ENCODE data around the gene PPTC7.
"Not testable (repeated sequence)": the region's sequence is repeated elsewhere in the genome, so short reads cannot be mapped to it uniquely, and the experiment has no call there.

The PPTC7 gene

DNA sequence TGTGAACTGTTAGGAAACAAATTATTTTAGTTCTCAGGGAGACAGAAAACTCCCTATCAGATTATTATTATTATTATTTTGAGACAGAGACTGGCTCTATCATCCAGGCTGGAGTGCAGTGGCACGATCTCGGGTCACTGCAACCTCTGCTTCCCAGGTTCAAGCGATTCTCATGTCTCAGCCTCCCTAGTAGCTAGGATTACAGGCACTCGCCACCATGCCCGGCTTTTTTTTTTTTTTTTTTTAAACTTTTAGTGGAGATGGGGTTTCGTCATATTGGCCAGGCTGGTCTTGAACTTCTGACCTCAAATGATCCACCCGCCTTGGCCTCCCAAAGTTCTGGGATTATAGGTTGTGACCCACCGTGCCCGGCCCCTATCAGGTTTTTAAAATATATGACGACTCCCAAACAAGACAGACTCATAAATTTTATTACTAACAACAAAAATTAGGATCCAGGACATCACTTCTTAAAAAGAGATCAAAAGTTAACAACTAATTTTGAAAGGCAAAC, 8.3 kb downstream of the PPTC7 start:
- 94 to 96% methylated on average over 10 of the region's 10 CpGs for WGBS, 2 experiments
- not testable (repeated sequence) for H3K4me3 ChIP-seq (ENCODE audit: insufficient read depth, low read depth, low read length); H3K4me1 ChIP-seq (ENCODE audit: control insufficient read depth, insufficient read depth, low read length); H3K27ac ChIP-seq (ENCODE audit: insufficient read depth, low read depth, low read length, poor library complexity, severe bottlenecking); H3K27me3 ChIP-seq (ENCODE audit: control insufficient read depth, insufficient read depth, low read length, poor library complexity, severe bottlenecking); H3K9me3 ChIP-seq (ENCODE audit: control insufficient read depth, low read length); H3K36me3 ChIP-seq (ENCODE audit: control insufficient read depth, insufficient read depth, low read length)

DNA sequence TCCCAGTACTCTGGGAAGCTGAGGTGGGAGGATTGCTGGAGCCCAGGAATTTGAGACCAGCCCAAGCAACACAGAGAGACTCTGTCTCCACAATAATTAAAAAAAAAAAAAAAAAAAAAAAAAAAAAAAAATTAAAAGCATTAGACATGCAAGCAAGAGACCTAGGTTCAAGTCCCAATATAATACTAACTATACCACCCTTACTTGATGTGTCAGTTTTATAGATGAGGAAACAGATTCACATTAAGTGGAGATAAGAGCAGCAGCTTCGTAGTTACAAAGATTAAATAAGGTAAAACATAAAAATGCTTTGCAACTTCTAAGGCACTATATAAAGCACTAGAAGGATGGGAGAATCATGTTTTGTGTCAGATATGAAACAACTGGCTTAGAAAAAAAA, 9.1 kb downstream of the PPTC7 start:
- H3K4me1 ChIP-seq (ENCODE audit: control insufficient read depth, insufficient read depth, low read length): no peaks in the 10 kb centered on the region
- H3K27ac ChIP-seq (ENCODE audit: insufficient read depth, low read depth, low read length, poor library complexity, severe bottlenecking): no peak overlapping the region
- H3K9me3 ChIP-seq (ENCODE audit: control insufficient read depth, low read length): peaks cover 5% of the 10 kb centered on the region
- no peaks in the 10 kb centered on the region for H3K36me3 ChIP-seq (ENCODE audit: control insufficient read depth, insufficient read depth, low read length)
- no peak overlapping the region for H3K4me3 ChIP-seq (ENCODE audit: insufficient read depth, low read depth, low read length)
- no peaks in the 10 kb centered on the region for H3K27me3 ChIP-seq (ENCODE audit: control insufficient read depth, insufficient read depth, low read length, poor library complexity, severe bottlenecking)
- no CpG with 5 or more reads among the region's 1 CpG for WGBS, 2 experiments

DNA sequence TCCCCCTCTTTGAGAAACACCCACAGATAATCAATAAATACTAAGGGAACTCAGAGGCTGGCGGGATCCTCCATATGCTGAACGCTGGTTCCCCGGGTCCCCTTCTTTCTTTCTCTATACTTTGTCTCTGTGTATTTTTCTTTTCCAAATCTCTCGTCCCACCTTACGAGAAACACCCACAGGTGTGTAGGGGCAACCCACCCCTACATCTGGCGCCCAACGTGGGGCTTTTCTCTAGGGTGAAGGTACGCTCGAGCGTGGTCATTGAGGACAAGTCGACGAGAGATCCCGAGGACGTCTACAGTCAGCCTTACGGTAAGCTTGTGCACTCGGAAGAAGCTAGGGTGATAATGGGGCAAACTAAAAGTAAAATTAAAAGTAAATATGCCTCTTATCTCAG, 12.3 kb downstream of the PPTC7 start:
- WGBS, 2 experiments: 97% methylated on average over 13 to 16 of the region's 16 CpGs

DNA sequence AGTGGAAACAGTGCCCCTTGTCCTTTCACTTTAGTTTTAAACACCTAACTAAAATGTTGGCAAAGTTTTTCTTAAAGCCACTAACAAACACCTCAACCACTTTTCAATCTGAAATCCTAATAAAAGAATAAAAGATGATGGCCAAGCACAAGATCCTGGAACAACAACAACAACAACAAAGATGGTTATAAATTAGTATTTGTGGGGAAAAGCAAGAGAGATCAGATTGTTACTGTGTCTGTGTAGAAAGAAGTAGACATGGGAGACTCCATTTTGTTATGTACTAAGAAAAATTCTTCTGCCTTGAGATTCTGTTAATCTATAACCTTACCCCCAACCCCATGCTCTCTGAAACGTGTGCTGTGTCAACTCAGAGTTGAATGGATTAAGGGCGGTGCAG, 13.3 kb downstream of the PPTC7 start:
- not testable (repeated sequence) for H3K9me3 ChIP-seq (ENCODE audit: control insufficient read depth, low read length); H3K4me1 ChIP-seq (ENCODE audit: control insufficient read depth, insufficient read depth, low read length); H3K27me3 ChIP-seq (ENCODE audit: control insufficient read depth, insufficient read depth, low read length, poor library complexity, severe bottlenecking); H3K36me3 ChIP-seq (ENCODE audit: control insufficient read depth, insufficient read depth, low read length); H3K4me3 ChIP-seq (ENCODE audit: insufficient read depth, low read depth, low read length); H3K27ac ChIP-seq (ENCODE audit: insufficient read depth, low read depth, low read length, poor library complexity, severe bottlenecking)
- WGBS, 2 experiments: no CpG with 5 or more reads among the region's 2 CpGs

More for the DNA sequence above, 12.3 kb downstream of the PPTC7 start:
- H3K4me1 ChIP-seq (ENCODE audit: control insufficient read depth, insufficient read depth, low read length); H3K9me3 ChIP-seq (ENCODE audit: control insufficient read depth, low read length); H3K27ac ChIP-seq (ENCODE audit: insufficient read depth, low read depth, low read length, poor library complexity, severe bottlenecking); H3K36me3 ChIP-seq (ENCODE audit: control insufficient read depth, insufficient read depth, low read length); H3K27me3 ChIP-seq (ENCODE audit: control insufficient read depth, insufficient read depth, low read length, poor library complexity, severe bottlenecking); H3K4me3 ChIP-seq (ENCODE audit: insufficient read depth, low read depth, low read length): not testable (repeated sequence)

DNA sequence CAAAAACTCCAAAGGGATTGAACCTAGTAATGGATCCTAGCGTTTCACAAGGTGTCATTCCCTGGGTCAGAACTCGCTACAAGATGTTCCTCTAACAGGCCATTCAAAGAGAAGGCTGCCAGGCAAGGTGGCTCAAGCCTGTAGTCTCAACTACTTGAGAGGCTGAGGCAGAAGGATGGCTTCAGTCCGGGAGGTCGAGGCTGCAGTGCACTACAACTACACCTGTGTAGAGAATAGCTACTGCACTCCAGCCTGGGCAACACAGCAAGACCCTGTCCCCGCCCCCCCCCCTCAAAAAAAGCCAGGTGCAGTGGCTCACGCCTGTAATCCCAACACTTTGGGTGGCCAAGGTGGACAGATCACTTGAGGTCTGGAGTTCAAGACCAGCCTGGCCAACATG, 14.4 kb downstream of the PPTC7 start:
- H3K36me3 ChIP-seq (ENCODE audit: control insufficient read depth, insufficient read depth, low read length): no peaks in the 10 kb centered on the region
- no peaks in the 10 kb centered on the region for H3K4me1 ChIP-seq (ENCODE audit: control insufficient read depth, insufficient read depth, low read length)
- 83 to 94% methylated on average over 6 of the region's 6 CpGs for WGBS, 2 experiments
- peaks cover 5% of the 10 kb centered on the region for H3K9me3 ChIP-seq (ENCODE audit: control insufficient read depth, low read length)
- H3K4me3 ChIP-seq (ENCODE audit: insufficient read depth, low read depth, low read length): no peak overlapping the region
- H3K27ac ChIP-seq (ENCODE audit: insufficient read depth, low read depth, low read length, poor library complexity, severe bottlenecking): no peak overlapping the region
- H3K27me3 ChIP-seq (ENCODE audit: control insufficient read depth, insufficient read depth, low read length, poor library complexity, severe bottlenecking): no peaks in the 10 kb centered on the region

DNA sequence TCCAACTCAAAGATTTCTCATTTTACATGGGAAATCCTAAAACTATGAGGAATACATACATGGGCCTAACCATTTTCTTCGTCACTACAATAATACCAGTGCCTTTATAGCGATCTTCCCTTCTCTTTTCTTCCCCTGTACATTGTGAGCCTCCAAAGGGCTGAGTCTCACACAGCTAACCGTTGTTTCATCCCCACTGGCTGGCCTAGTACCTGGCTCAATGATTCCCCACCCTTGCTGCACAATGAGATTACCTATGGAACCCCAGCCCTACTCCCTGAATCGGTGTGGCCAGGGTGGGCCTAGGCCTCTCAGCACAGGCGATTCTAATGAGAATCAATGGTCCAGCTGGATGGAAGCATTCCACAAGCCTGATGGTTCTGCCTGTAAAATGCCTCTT, 16.1 kb downstream of the PPTC7 start:
- no peaks in the 10 kb centered on the region for H3K27me3 ChIP-seq (ENCODE audit: control insufficient read depth, insufficient read depth, low read length, poor library complexity, severe bottlenecking)
- 93% methylated on average over 5 of the region's 5 CpGs for WGBS, 2 experiments
- no peak overlapping the region for H3K27ac ChIP-seq (ENCODE audit: insufficient read depth, low read depth, low read length, poor library complexity, severe bottlenecking)
- H3K36me3 ChIP-seq (ENCODE audit: control insufficient read depth, insufficient read depth, low read length): no peaks in the 10 kb centered on the region
- H3K4me3 ChIP-seq (ENCODE audit: insufficient read depth, low read depth, low read length): no peak overlapping the region
- H3K4me1 ChIP-seq (ENCODE audit: control insufficient read depth, insufficient read depth, low read length): no peaks in the 10 kb centered on the region
- peaks cover 3% of the 10 kb centered on the region for H3K9me3 ChIP-seq (ENCODE audit: control insufficient read depth, low read length)

DNA sequence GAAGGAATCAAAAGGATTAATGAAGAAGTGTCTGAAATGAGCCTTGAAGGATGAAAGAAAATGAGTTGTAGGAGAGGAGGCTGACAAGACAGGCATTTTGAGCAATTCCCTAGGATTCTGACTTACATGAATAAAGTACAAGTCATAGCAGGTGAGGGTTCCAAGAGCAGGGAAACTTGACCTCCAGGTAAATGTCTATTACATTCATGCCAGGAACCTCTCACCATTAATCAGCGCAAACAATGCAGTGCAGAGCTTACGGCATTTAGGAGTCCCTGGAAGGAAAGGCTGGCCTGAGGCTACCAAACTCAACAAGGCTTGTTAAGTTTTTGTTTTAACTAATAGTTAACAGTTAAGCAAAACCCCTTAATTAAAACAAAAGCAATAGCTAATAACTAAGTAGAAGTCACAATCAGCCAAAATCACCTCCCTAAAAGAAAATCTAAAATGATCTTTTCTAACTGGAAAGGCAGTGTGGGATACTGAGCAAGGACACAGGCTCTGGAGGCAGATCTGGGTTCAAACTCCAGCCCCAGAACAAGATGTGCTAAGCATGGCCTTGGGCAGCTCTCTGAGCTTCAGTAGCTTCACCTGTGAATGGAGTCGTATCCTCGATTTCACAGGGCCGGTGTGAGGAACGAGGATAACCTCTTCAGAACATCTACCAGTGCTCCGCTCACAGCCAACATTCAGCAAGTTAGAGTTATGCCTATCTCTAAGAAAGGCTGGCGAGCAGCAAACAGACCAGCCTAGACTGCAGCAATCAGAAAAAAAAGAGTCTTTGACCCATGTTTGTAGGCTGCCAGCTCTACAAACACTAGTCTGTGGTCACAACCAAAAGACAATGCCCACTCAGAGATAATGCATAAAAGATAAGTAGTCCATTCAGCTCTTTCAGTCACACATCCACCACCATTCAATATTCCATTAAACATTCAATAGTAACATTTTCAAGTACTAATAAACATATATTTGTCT, 16.9 kb downstream of the PPTC7 start:
- Histone ChIP-seq H3K4me1 (ENCODE audit: control insufficient read depth, insufficient read depth, low read length) (no peaks in the 10 kb centered on the region), H3K27ac (ENCODE audit: insufficient read depth, low read depth, low read length, poor library complexity, severe bottlenecking) (no peak overlapping the region), H3K27me3 (ENCODE audit: control insufficient read depth, insufficient read depth, low read length, poor library complexity, severe bottlenecking) (no peaks in the 10 kb centered on the region), H3K4me3 (ENCODE audit: insufficient read depth, low read depth, low read length) (no peak overlapping the region), H3K9me3 (ENCODE audit: control insufficient read depth, low read length) (no peaks in the 10 kb centered on the region), H3K36me3 (ENCODE audit: control insufficient read depth, insufficient read depth, low read length) (no peaks in the 10 kb centered on the region)
- WGBS, 2 experiments: 92 to 96% methylated on average over 8 of the region's 8 CpGs

DNA sequence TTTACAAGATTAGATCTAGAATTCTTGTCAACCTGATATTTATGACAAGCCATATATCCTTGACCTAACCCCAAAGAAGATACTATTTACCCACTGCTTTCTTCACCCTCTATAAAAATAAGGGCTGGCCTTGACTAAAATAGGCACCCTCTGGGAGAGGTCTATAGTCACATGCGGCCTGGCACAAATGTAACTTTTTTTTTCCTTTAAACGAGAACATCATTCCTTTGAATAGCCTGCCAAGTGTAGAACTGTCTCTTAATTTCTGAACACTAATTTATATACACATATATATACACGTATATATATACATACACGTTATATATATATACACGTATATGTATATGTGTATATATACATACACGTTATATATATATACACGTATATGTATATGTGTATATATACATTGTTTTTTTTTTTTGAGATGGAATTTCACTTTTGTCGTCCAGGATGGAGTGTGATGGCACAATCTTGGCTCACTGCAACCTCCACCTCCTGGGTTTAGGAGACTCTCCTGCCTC, 18.6 kb downstream of the PPTC7 start:
- no peaks in the 10 kb centered on the region for H3K4me1 ChIP-seq (ENCODE audit: control insufficient read depth, insufficient read depth, low read length)
- H3K27me3 ChIP-seq (ENCODE audit: control insufficient read depth, insufficient read depth, low read length, poor library complexity, severe bottlenecking): no peaks in the 10 kb centered on the region
- H3K4me3 ChIP-seq (ENCODE audit: insufficient read depth, low read depth, low read length): no peak overlapping the region
- no peak overlapping the region for H3K27ac ChIP-seq (ENCODE audit: insufficient read depth, low read depth, low read length, poor library complexity, severe bottlenecking)
- WGBS, 2 experiments: 95 to 98% methylated on average over 3 to 4 of the region's 8 CpGs
- no peaks in the 10 kb centered on the region for H3K9me3 ChIP-seq (ENCODE audit: control insufficient read depth, low read length)
- H3K36me3 ChIP-seq (ENCODE audit: control insufficient read depth, insufficient read depth, low read length): no peaks in the 10 kb centered on the region

DNA sequence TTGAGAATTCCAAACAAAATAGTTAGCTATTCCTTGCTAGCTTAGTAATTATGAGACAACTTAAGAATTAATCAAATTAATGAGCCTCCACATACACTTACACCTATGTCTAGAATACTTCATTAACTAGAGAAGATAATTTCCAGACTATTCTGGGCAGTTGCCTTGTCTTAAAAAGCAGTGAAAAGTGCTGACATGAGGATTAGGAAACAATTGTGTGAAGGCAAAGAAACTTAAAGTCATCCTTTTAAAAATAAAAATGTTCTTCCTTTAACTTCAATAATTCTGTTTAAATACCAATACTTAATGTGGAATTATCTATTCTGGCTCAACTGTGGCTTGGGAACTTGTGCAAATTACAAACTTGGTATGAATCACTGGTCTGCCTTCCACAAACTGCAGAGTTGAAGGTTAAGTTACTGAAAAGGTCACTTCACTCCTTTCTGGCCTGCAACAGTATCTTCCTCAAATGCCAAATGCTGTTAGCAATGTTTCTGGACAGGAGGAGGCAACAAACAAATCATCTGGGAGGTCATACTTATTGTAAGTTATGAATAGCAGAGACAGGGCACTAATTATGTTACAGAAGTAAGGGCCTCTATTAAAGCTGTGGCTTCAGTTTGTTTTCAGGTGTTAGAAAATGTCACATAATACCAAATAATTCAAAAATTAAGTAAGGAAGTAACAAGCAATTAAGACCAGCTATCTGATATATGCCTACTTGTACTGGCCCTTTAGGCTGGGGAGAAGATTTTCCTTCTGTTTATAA, 19.2 kb downstream of the PPTC7 start:
- H3K9me3 ChIP-seq (ENCODE audit: control insufficient read depth, low read length): no peaks in the 10 kb centered on the region
- no peak overlapping the region for H3K4me3 ChIP-seq (ENCODE audit: insufficient read depth, low read depth, low read length)
- no peaks in the 10 kb centered on the region for H3K4me1 ChIP-seq (ENCODE audit: control insufficient read depth, insufficient read depth, low read length)
- H3K27me3 ChIP-seq (ENCODE audit: control insufficient read depth, insufficient read depth, low read length, poor library complexity, severe bottlenecking): no peaks in the 10 kb centered on the region
- no peak overlapping the region for H3K27ac ChIP-seq (ENCODE audit: insufficient read depth, low read depth, low read length, poor library complexity, severe bottlenecking)
- no peaks in the 10 kb centered on the region for H3K36me3 ChIP-seq (ENCODE audit: control insufficient read depth, insufficient read depth, low read length)

DNA sequence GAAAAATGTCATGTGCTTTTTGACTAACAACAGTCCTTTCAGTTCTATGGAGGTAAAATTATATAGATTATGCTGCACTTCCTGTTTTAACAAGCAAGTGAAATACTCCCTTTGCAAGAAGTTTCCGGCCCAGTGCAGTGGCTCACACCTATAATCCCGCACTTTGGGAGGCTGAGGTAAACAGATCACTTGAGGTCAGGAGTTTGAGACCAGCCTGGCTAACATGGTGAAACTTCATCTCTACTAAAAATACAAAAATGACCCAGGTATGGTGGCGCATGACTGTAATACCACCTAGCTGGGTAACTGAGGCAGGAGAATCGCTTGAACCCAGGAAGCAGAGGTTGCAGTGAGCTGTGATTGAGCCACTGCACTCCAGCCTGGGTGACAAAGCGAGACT, 20.7 kb downstream of the PPTC7 start:
- not testable (repeated sequence) for H3K36me3 ChIP-seq (ENCODE audit: control insufficient read depth, insufficient read depth, low read length); H3K9me3 ChIP-seq (ENCODE audit: control insufficient read depth, low read length); H3K4me1 ChIP-seq (ENCODE audit: control insufficient read depth, insufficient read depth, low read length); H3K27ac ChIP-seq (ENCODE audit: insufficient read depth, low read depth, low read length, poor library complexity, severe bottlenecking); H3K4me3 ChIP-seq (ENCODE audit: insufficient read depth, low read depth, low read length); H3K27me3 ChIP-seq (ENCODE audit: control insufficient read depth, insufficient read depth, low read length, poor library complexity, severe bottlenecking)
- 91 to 95% methylated on average over 5 of the region's 5 CpGs for WGBS, 2 experiments
